GM19463 (cell line): ENCODE results near the gene CREB3L2.
"Not testable (repeated sequence)": the region's sequence is repeated elsewhere in the genome, so short reads cannot be mapped to it uniquely, and the experiment has no call there.

ENCODE experiments used
- ATAC-seq: cut with Tn5 transposase; IDR thresholded peaks from one replicate; pipeline ENCODE4 v1.9.1; 2021; ENCODE audit warnings: mild to moderate bottlenecking, moderate library complexity; ENCODE audit not compliant: unreplicated experiment

CREB3L2 gene

DNA sequence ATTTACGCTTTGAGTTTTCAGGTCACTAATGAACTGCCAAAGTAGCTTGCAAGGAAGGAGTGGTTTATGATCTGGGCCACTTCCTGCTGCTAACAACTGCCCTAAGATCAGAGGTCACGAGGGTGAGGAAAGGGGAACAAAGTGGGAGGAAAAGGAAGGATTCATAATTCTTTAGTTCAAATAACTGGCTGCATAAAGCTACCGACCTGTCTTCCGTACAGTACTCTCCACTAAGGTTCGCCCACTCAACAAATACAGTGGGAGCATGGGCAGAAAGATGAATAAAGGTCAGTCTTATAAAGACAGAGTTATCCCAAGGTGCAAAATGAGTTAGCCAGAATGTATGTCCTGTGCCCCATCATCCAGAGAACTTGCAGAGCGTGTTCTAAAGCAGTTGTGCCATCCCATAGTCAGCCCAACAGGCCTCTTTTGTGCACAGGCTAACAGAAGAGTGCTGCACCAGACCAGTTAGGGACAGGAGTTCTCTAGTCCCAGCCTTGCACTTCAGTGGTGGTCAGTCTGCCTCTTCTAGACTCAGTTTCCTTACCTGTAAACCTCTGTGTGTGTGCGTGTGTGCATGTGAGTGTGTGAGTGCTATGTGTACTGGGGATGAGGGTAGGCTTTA, 65.9 kb downstream of the CREB3L2 start:
- ATAC-seq = peak; percentile 35

- peak; percentile 75 for ATAC-seq
Observed at GRCh38 chr7:137934941-137935883, 66.7 kb downstream of the CREB3L2 start.

DNA sequence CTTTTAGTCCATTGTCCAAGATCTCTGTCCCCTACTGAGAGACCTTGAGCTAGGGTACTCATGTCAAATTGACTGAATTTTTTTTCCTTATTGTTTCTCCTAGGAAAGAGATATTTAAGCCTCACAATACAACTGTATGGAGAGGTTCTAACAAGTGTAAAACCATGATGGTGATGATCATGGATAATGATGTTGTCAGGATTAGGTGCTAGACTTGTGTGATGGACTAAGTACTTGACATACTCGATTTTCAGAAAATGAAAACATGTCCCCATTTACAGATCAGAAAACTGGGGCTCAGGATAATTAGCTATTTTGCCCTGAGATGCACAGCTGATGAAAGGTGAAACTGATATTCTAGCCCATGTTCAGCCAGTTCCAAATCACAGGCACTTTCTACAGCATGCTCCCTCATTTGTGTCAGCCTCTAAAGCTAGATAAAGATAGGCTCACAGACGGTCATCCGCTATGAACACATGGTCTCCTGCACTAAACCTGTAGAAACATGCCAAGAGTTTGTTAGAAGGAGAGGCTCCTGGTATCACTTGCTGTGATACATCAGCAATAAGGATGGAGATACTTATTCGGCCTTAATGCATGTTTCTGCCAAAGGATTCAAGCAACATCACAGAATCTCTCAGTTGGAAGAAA, 67.6 kb downstream of the CREB3L2 start:
- ATAC-seq = no peak

GRCh38 chr7:137933270-137934017, 68.4 kb downstream of the CREB3L2 start:
- ATAC-seq = no peak

DNA sequence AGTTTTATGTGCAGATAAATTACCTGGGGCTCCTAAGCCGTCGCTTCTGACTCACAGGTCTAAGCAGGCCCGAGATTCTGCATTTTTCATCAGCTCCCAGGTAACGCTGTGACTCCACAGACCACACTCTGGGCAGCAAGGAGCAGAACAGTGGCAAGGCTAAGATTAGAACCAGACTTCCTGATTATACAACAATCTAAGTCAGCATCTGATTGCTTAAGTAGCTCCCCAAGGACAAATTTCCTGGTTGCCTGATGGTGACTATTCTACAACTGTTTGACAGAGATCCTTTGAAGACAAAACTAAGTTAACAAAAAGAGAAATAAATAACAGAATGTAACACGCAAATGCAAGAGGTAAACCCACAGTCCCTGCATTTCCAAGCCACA, 69.0 kb downstream of the CREB3L2 start:
- no peak for ATAC-seq

DNA sequence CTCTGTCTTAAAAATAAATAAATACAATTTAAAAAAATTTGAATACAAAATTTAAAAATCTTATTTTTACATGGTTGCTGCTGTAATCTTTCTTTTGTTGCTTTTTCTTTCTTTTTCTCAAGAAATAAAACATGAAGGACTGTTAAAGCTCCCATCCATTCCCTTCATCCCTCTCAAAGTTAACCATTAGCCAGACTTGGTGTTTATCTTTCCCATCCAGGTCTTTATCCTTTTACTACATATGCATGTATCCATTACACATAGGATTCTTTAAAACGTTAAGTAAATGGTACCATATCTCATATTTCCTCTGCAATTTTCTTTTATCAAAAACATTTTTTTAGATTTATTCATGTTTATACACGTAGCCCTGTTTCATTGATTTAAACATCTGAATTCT, 70.1 kb downstream of the CREB3L2 start:
- ATAC-seq = no peak

GRCh38 chr7:137930581-137930980, 71.3 kb downstream of the CREB3L2 start:
- no peak for ATAC-seq

GRCh38 chr7:137928626-137929025, 73.3 kb downstream of the CREB3L2 start:
- no peak for ATAC-seq

DNA sequence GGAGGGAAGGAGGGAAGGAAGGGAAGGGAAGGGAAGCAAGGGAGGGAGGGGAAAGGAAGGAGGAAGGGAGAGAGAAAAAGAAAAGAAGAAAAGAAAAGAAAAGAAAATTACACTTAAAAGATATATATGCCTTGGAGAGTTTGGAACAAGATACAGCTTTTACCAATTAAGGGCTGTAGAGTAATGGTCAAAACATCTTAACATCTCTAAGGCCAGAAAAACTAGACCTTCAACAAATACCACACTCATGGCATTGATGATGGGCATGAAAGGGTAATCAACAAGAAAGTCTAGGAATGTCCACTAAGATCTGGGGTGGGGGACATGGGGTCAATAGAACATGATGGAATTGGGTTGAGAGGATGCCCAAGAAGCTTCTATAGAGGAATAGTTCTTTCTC, 74.5 kb downstream of the CREB3L2 start:
- ATAC-seq = no peak

- ATAC-seq = not testable (repeated sequence)
Observed at GRCh38 chr7:137926206-137926605, 75.7 kb downstream of the CREB3L2 start.

- no peak for ATAC-seq
Observed at GRCh38 chr7:137925754-137926153, 76.1 kb downstream of the CREB3L2 start.

DNA sequence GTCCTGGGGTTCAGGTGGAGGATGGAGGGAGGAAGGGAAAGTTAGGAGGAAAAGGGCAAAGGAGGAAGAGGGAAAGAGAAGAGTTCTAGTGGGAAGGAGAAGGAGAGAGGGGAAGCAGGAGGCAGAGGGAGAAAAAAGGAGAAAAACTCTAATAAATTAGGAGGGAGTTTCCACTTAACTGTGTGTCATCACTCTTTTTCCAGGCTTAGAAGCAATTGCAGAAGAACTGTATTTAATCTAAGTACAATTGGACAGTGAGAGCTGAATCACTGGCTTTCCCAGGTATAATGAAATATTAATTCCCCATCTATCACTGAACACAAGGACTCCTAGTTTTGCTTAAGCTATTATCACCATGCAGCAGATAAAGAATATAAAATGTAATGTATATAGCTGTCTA, 76.8 kb downstream of the CREB3L2 start:
- ATAC-seq = no peak

- no peak for ATAC-seq
Observed at GRCh38 chr7:137923380-137923779, 78.5 kb downstream of the CREB3L2 start.

DNA sequence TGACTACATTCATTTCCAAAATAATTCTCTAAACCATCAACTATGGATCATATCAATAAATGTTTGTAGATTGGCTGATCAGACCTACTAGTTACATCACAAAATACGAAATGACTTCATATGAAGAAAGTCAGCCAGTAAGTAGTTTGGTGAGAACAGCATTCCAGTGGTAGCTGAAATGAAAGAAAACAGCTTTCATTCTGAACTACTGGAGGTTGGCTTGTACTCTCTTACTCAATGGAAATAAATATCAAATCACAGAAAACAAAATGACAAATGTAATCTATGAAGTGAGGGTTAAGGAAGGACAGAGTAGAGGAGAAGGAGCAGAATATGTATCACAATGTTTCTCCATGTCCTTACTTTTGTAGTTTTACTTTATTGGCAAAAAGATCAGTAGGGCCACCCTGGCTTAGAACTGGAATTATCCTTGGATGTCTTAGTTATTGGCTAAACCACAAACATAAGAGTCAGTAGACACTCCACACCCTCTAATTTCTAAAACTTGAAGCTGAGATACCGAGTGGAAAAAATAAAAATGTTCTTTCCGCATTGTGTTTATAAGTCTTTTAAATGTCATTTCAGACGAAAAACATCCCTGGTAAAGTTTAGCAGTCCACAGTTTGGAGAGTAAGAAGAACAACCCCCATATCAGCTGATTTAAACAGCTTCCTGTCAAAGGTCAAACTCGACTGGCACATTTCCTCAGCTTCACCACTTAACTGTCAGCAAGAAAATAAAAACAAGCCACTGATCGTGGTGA, 81.1 kb downstream of the CREB3L2 start:
- no peak for ATAC-seq

DNA sequence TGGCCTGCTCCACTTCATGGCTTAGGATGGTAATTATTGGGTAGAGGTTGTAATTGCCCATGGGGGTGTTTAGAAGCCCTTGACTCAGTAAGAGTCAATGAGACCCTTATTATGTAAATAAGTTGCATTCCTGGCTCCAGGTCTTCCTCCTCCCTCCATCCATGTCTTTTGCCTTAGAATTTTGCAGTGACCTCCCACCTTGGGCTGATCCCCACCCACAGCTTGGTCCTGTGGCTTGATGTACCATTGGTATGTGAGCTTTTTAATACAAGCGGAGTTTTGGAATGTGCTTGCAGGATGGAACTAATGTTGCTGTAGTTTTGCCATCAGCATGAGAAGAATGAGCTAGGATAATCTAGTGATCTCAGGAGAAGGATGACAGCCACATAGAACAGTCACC, 81.9 kb downstream of the CREB3L2 start:
- ATAC-seq = no peak

GRCh38 chr7:137916980-137917645, 84.8 kb downstream of the CREB3L2 start:
- no peak for ATAC-seq

- ATAC-seq = no peak
Observed at GRCh38 chr7:137916564-137916963, 85.3 kb downstream of the CREB3L2 start.

- ATAC-seq = no peak
Observed at GRCh38 chr7:137915266-137915665, 86.6 kb downstream of the CREB3L2 start.

- no peak for ATAC-seq
Observed at GRCh38 chr7:137913985-137914384, 87.9 kb downstream of the CREB3L2 start.

GRCh38 chr7:137909042-137909441, 92.8 kb downstream of the CREB3L2 start:
- ATAC-seq = no peak
